Activated CD4-positive, alpha-beta T cell treated with anti-CD3 and anti-CD28 coated beads for 36 hours (primary cell): ENCODE measurements around the gene ZFP57. TPM values are rescaled to one million over a fixed set of nuclear protein-coding genes. Genes with fewer than 3 reads are reported as not detected.

ENCODE experiments used
- ATAC-seq: fragments of 200-7000 bp; cut with Tn5 transposase; one replicate; pipeline ENCODE4 v1.10.0; 2021; ENCODE audit warnings: mild to moderate bottlenecking, moderate library complexity
- CTCF ChIA-PET: fragments of 350-600 bp; sonication (Branson Sonifier 250); formaldehyde crosslinking; loops from one replicate; lab custom pipeline; 2021; ENCODE audit warnings: antibody characterized with exemption; lab: Charles Lee
- POLR2A ChIA-PET: fragments of 350-600 bp; sonication (Branson Sonifier 250); formaldehyde crosslinking; loops from one replicate; lab custom pipeline; 2021; ENCODE audit warnings: antibody characterized with exemption, inconsistent platforms; lab: Charles Lee
- DNase-seq: peaks from one replicate; pipeline ENCODE4 v3.0.0-alpha.2; 2020
- H3K27ac Mint-ChIP-seq: one replicate; pipeline ENCODE4 v1.8.0; 2021; ENCODE audit warnings: mixed read lengths
- H3K27me3 Mint-ChIP-seq: one replicate; pipeline ENCODE4 v1.8.0; 2021; ENCODE audit warnings: mixed read lengths
- H3K36me3 Mint-ChIP-seq: one replicate; pipeline ENCODE4 v1.8.0; 2021; ENCODE audit warnings: low read depth, mixed read lengths
- H3K4me1 Mint-ChIP-seq: one replicate; pipeline ENCODE4 v1.8.0; 2021; ENCODE audit warnings: mixed read lengths
- H3K4me3 Mint-ChIP-seq: one replicate; pipeline ENCODE4 v1.8.0; 2021; ENCODE audit warnings: mild to moderate bottlenecking, moderate library complexity, mixed read lengths
- H3K9me3 Mint-ChIP-seq: one replicate; pipeline ENCODE4 v1.8.0; 2021; ENCODE audit warnings: low read depth, mixed read lengths
- intact Hi-C, 2 experiments: fragments of 100-400 bp; cut with DNase I in 1 of 2; cut with micrococcal nuclease in 1 of 2; formaldehyde crosslinking; loops; one replicate each; pipeline versions ENCODE4 v1.14.2 to v1.15.1; 2022 to 2024; cut with DNase I, micrococcal nuclease
- total RNA-seq, 2 experiments: library from RNA; stranded (reverse); gene quantifications; one replicate each; pipeline ENCODE4 v1.2.3, GENCODE V29; 2021

The ZFP57 gene
- total RNA-seq, 2 experiments from 2014 or later = not detected

GRCh38 chr6:29696147-29697125 lies 15.5 kb upstream of the ZFP57 start:
- ATAC-seq (no peak), DNase-seq (peak; percentile 45)
- ChIA-PET POLR2A (no interaction called here), CTCF (interaction anchor here (0.7 to 4.9 kb wide), 16 partner anchors 9 to 321 kb away, joined by 3 to 21 read pairs (median 4); no protein-coding TSS in a partner anchor)
- intact Hi-C loops = loop anchor here in 1 of 2 experiments (2.0 kb wide), 1 partner anchor 44 kb away; no protein-coding TSS in a partner anchor
- Mint-ChIP-seq H3K36me3 (no peaks in the 10 kb centered on the region), H3K9me3 (peaks cover 6% of the 10 kb centered on the region), H3K4me1 (no peaks in the 10 kb centered on the region), H3K4me3 (no peak overlapping the region), H3K27ac (no peak overlapping the region), H3K27me3 (no peaks in the 10 kb centered on the region)

- ATAC-seq = no peak
- Mint-ChIP-seq H3K4me1 (no peaks in the 10 kb centered on the region), H3K4me3 (no peak overlapping the region), H3K36me3 (no peaks in the 10 kb centered on the region), H3K27me3 (no peaks in the 10 kb centered on the region), H3K9me3 (peaks cover 6% of the 10 kb centered on the region), H3K27ac (no peak overlapping the region)
- ChIA-PET CTCF (interaction anchor here (0.6 to 4.9 kb wide), 4 partner anchors 41 to 58 kb away, joined by 3 to 21 read pairs (median 6); no protein-coding TSS in a partner anchor), POLR2A (no interaction called here)
- intact Hi-C loops = no loop called here
- no peak for DNase-seq
Measured at GRCh38 chr6:29694637-29695036, 13.7 kb upstream of the ZFP57 start.

DNA sequence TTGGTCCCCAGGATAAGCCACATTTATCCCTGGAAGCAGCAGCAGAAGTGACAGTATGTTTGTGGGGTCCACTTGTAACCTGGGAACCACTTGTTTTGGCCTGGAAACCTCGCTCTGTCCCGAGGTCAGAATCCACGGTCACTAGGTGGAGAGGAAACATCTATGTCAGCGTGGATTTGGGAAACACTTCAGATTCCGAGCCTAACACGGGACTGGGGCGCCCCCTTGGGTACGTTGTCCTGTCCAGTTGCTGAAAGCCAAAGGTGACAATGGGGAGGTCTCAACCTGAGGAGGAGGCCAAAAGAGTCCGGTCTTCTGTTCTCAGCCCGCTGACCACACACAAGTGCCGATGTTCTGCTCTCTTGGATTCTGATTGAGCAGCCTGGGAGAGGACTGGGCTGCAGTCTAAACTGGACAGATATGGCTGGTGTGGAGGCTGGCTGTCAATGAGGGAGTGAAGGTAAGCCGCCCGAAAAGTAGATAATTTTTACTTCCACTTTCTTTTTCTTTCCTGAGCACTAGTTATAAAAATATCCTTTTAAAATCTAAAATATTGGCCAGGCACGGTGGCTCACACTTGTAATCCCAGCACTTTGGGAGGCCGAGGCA lies 4.9 kb upstream of the ZFP57 start:
- no peak overlapping the region for H3K27ac Mint-ChIP-seq
- no peaks in the 10 kb centered on the region for H3K9me3 Mint-ChIP-seq
- DNase-seq = no peak
- no peaks in the 10 kb centered on the region for H3K27me3 Mint-ChIP-seq
- H3K36me3 Mint-ChIP-seq = no peaks in the 10 kb centered on the region
- intact Hi-C loops = no loop called here
- H3K4me1 Mint-ChIP-seq = no peaks in the 10 kb centered on the region
- ChIA-PET CTCF (no interaction called here), POLR2A (no interaction called here)
- no peak for ATAC-seq
- H3K4me3 Mint-ChIP-seq = no peak overlapping the region

- DNase-seq = no peak
- Mint-ChIP-seq H3K9me3 (no peaks in the 10 kb centered on the region), H3K27ac (no peak overlapping the region), H3K4me1 (peaks cover 6% of the 10 kb centered on the region), H3K36me3 (no peaks in the 10 kb centered on the region), H3K4me3 (no peak overlapping the region), H3K27me3 (no peaks in the 10 kb centered on the region)
- ATAC-seq = no peak
- intact Hi-C loops = no loop called here
- ChIA-PET CTCF (interaction anchor here (0.6 to 1.5 kb wide), 3 partner anchors 28 to 130 kb away, joined by 3 to 5 read pairs (median 3); no protein-coding TSS in a partner anchor), POLR2A (no interaction called here)
Measured at GRCh38 chr6:29681811-29682210, 859 bp upstream of the ZFP57 start.

GRCh38 chr6:29680416-29680815 lies 536 bp downstream of the ZFP57 start:
- H3K4me3 Mint-ChIP-seq = no peak overlapping the region
- CTCF ChIA-PET = no interaction called here
- peaks cover 8% of the 10 kb centered on the region for H3K4me1 Mint-ChIP-seq
- intact Hi-C loops = no loop called here
- ATAC-seq (no peak), DNase-seq (no peak)
- no peak overlapping the region for H3K27ac Mint-ChIP-seq
- no peaks in the 10 kb centered on the region for H3K27me3 Mint-ChIP-seq
- POLR2A ChIA-PET = no interaction called here
- H3K9me3 Mint-ChIP-seq = no peaks in the 10 kb centered on the region
- no peaks in the 10 kb centered on the region for H3K36me3 Mint-ChIP-seq

GRCh38 chr6:29679962-29680361 lies 990 bp downstream of the ZFP57 start:
- no peak for ATAC-seq
- H3K27ac Mint-ChIP-seq = no peak overlapping the region
- no peaks in the 10 kb centered on the region for H3K36me3 Mint-ChIP-seq
- H3K4me1 Mint-ChIP-seq = peaks cover 8% of the 10 kb centered on the region
- ChIA-PET CTCF (no interaction called here), POLR2A (no interaction called here)
- no peak for DNase-seq
- intact Hi-C loops = no loop called here
- no peak overlapping the region for H3K4me3 Mint-ChIP-seq
- no peaks in the 10 kb centered on the region for H3K9me3 Mint-ChIP-seq
- H3K27me3 Mint-ChIP-seq = no peaks in the 10 kb centered on the region

- ChIA-PET POLR2A (no interaction called here), CTCF (interaction anchor here (0.7 to 2.1 kb wide), 2 partner anchors 12 to 18 kb away, joined by 3 to 9 read pairs; no protein-coding TSS in a partner anchor)
- H3K27me3 Mint-ChIP-seq = no peaks in the 10 kb centered on the region
- no peaks in the 10 kb centered on the region for H3K9me3 Mint-ChIP-seq
- H3K4me1 Mint-ChIP-seq = peaks cover 8% of the 10 kb centered on the region
- H3K4me3 Mint-ChIP-seq = no peak overlapping the region
- no peak for ATAC-seq
- H3K36me3 Mint-ChIP-seq = no peaks in the 10 kb centered on the region
- intact Hi-C loops = no loop called here
- no peak for DNase-seq
- H3K27ac Mint-ChIP-seq = no peak overlapping the region
Measured at GRCh38 chr6:29678114-29678513, 2.8 kb downstream of the ZFP57 start.

GRCh38 chr6:29676981-29677601 lies 3.9 kb downstream of the ZFP57 start:
- Mint-ChIP-seq H3K27ac (no peak overlapping the region), H3K27me3 (no peaks in the 10 kb centered on the region), H3K9me3 (no peaks in the 10 kb centered on the region), H3K36me3 (no peaks in the 10 kb centered on the region), H3K4me3 (no peak overlapping the region), H3K4me1 (peaks cover 8% of the 10 kb centered on the region)
- ATAC-seq (no peak), DNase-seq (peak; percentile 5)
- intact Hi-C loops = no loop called here
- CTCF ChIA-PET = interaction anchor here (0.8 to 2.6 kb wide), 4 partner anchors 10 to 27 kb away, joined by 3 to 18 read pairs (median 6); no protein-coding TSS in a partner anchor
- POLR2A ChIA-PET = interaction anchor here (0.6 kb wide), 1 partner anchor 177 kb away, joined by 4 read pairs; no protein-coding TSS in a partner anchor

DNA sequence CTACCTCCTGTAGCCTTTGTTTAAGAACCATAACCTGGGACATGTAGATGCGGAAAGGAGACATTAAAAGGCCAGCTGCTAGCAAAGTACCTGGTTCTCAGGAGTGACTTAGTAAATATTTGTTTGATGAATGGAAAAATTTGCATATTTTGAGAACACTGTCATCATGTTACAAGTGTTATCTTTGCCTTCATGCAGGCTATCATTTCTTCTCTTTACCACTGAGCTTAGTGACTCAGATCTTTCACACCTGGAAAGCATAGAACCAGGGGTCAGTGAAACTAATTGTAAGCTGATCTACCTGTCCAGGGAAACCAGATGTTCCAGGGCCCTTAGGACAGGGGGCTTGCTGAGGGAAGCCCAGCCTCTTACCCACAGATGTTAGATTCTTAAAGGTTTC lies 5.4 kb downstream of the ZFP57 start:
- DNase-seq (no peak), ATAC-seq (no peak)
- Mint-ChIP-seq H3K9me3 (no peaks in the 10 kb centered on the region), H3K36me3 (no peaks in the 10 kb centered on the region), H3K4me1 (peaks cover 8% of the 10 kb centered on the region), H3K27me3 (peaks cover 4% of the 10 kb centered on the region), H3K27ac (no peak overlapping the region), H3K4me3 (no peak overlapping the region)
- CTCF ChIA-PET = interaction anchor here (0.6 to 2.6 kb wide), 3 partner anchors 20 to 155 kb away, joined by 3 to 18 read pairs (median 3); no protein-coding TSS in a partner anchor
- intact Hi-C loops = no loop called here
- POLR2A ChIA-PET = no interaction called here

GRCh38 chr6:29674008-29674407 lies 6.9 kb downstream of the ZFP57 start:
- intact Hi-C loops = no loop called here
- Mint-ChIP-seq H3K4me1 (peaks cover 8% of the 10 kb centered on the region), H3K9me3 (no peaks in the 10 kb centered on the region), H3K36me3 (no peaks in the 10 kb centered on the region), H3K4me3 (no peak overlapping the region), H3K27ac (no peak overlapping the region), H3K27me3 (peaks cover 8% of the 10 kb centered on the region)
- POLR2A ChIA-PET = no interaction called here
- DNase-seq = no peak
- CTCF ChIA-PET = no interaction called here
- no peak for ATAC-seq

DNA sequence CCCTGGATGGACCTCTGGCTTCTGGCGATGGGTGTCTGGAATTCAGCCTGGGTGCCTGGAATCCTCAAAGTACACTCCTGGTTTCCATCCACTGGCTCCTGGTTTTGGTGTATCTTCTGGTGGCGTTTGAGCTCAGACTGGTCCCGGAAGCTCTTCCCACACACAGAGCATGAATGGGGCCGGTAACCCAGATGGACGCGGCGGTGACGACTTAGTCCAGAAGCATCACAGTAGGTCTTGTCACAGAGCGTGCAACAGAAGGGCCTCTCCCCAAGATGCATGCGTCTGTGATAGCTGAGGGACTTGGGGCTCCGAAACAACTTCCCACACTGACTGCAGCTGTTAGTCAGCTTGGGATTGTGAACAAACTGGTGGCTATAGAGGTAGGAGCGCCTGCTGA lies 7.8 kb downstream of the ZFP57 start:
- DNase-seq = no peak
- Mint-ChIP-seq H3K9me3 (no peaks in the 10 kb centered on the region), H3K36me3 (no peaks in the 10 kb centered on the region), H3K27me3 (peaks cover 9% of the 10 kb centered on the region), H3K4me3 (no peak overlapping the region), H3K27ac (no peak overlapping the region), H3K4me1 (peaks cover 8% of the 10 kb centered on the region)
- intact Hi-C loops = no loop called here
- ChIA-PET CTCF (interaction anchor here (0.9 to 4.0 kb wide), 2 partner anchors 20 to 23 kb away, joined by 3 to 21 read pairs; no protein-coding TSS in a partner anchor), POLR2A (no interaction called here)
- ATAC-seq = no peak
